GM20000 (cell line): ENCODE data around the gene ABI3BP.

ENCODE experiments used
- DNase-seq: peaks from one replicate; pipeline ENCODE4 v3.0.0; 2012; ENCODE audit warnings: low spot score
- CTCF ChIP-seq: IDR thresholded peaks from 2 replicates; pipeline ENCODE4 v1.5.1; 2012; ENCODE audit warnings: mild to moderate bottlenecking, control low read depth; ENCODE audit errors: extremely low read depth, missing control alignments

ABI3BP gene

GRCh38 chr3:100971798-100972197 lies 21.4 kb downstream of the ABI3BP start:
- no peak for DNase-seq
- no peak for TF ChIP-seq CTCF

- no peak for TF ChIP-seq CTCF
- DNase-seq, result no peak
These were observed 22.7 kb downstream of the ABI3BP start for GRCh38 chr3:100970477-100970990.

GRCh38 chr3:100968932-100969906 lies 24.0 kb downstream of the ABI3BP start:
- TF ChIP-seq CTCF, result no peak
- no peak for DNase-seq

- DNase-seq, result no peak
- TF ChIP-seq CTCF, result no peak
These were observed 26.4 kb downstream of the ABI3BP start for GRCh38 chr3:100966807-100967206.

- TF ChIP-seq CTCF, result no peak
- DNase-seq, result no peak
These were observed 27.2 kb downstream of the ABI3BP start for GRCh38 chr3:100966049-100966491.

- no peak for TF ChIP-seq CTCF
These were observed 30.2 kb downstream of the ABI3BP start for GRCh38 chr3:100963041-100963440.

GRCh38 chr3:100957261-100957986 lies 35.8 kb downstream of the ABI3BP start:
- TF ChIP-seq CTCF, result no peak
- DNase-seq, result no peak

More at GRCh38 chr3:100963041-100963440, 30.2 kb downstream of the ABI3BP start:
- no peak for DNase-seq
